GM12864 (cell line): ENCODE results near the gene LRRC71.

Source experiments
- DNase-seq: peaks from one replicate; pipeline ENCODE4 v3.0.0-alpha.2; 2011; ENCODE audit warnings: low read depth
- H3K4me3 ChIP-seq: 2 replicates; pipeline ENCODE4 v1.5.1; 2011; ENCODE audit warnings: mild to moderate bottlenecking, low read depth, low read length, control low read depth
- TF ChIP-seq, protein P1 (sequence below): IDR thresholded peaks from 2 replicates; pipeline ENCODE4 v1.5.1; 2011; ENCODE audit warnings: low read depth, mild to moderate bottlenecking, moderate library complexity, low read length, control low read depth, inconsistent platforms; ENCODE audit errors: missing control alignments

The LRRC71 gene

DNA sequence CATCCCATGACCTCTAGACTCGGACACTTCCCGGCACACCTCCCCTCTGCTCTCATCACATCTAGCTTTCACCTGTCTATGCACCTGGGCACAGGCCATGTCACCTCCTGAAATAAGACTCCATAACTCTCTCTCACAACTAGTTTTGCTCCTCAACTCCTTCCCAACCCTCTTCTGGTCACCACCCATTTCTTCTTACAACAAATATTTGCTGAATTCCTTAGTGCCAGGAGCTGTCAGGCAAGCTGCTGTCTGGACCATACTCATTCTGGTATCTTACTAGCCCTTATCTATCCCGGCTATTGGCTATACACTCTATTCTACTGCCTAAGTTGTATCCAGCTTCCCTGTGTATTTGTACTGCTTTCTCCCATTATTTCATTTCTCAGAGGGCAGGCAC lies 49.1 kb downstream of the LRRC71 start:
- H3K4me3 ChIP-seq = no peak overlapping the region
- TF ChIP-seq, protein P1, sequence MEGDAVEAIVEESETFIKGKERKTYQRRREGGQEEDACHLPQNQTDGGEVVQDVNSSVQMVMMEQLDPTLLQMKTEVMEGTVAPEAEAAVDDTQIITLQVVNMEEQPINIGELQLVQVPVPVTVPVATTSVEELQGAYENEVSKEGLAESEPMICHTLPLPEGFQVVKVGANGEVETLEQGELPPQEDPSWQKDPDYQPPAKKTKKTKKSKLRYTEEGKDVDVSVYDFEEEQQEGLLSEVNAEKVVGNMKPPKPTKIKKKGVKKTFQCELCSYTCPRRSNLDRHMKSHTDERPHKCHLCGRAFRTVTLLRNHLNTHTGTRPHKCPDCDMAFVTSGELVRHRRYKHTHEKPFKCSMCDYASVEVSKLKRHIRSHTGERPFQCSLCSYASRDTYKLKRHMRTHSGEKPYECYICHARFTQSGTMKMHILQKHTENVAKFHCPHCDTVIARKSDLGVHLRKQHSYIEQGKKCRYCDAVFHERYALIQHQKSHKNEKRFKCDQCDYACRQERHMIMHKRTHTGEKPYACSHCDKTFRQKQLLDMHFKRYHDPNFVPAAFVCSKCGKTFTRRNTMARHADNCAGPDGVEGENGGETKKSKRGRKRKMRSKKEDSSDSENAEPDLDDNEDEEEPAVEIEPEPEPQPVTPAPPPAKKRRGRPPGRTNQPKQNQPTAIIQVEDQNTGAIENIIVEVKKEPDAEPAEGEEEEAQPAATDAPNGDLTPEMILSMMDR = no peak
- no peak for DNase-seq

DNA sequence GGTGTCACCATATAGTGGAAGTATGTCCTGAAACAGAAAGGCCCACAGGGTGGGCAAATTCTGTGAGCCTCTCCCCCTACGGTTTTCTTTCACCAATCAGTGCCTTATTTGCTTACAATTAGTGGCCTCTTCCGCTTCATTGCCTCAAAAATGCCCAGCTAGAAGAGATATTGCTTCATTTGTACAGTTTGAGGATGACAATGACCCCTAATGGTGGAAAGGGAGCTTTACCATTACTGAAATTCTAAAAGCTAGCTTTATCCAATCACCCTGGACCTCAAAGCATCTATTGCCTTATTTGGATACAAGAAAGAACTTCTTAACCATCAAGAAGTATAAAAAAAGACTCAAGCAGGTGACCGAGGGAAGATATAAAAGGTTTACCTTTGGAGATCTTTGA lies 49.6 kb downstream of the LRRC71 start:
- no peak overlapping the region for H3K4me3 ChIP-seq
- DNase-seq = no peak
- TF ChIP-seq, protein P1 = no peak

DNA sequence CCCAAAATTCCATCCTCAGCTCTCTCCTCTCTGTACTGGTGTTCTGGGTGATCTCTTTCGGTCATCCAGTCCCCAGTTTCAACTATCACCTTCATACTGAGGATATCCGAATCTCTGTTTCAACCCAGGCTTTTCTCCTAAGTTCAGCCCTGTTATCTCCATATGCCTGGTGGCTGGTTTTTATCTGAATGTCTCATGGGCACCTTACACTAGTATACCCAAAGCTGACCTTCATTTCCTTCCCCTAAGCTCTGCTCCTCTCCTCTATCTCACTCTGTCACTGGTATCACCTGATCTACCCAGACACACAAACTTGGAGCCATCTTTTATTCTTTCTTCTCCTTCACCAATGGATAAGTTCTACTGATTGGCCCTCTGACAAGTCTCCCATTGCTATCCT lies 53.0 kb downstream of the LRRC71 start:
- no peak overlapping the region for H3K4me3 ChIP-seq
- DNase-seq = no peak
- TF ChIP-seq, protein P1 = no peak

DNA sequence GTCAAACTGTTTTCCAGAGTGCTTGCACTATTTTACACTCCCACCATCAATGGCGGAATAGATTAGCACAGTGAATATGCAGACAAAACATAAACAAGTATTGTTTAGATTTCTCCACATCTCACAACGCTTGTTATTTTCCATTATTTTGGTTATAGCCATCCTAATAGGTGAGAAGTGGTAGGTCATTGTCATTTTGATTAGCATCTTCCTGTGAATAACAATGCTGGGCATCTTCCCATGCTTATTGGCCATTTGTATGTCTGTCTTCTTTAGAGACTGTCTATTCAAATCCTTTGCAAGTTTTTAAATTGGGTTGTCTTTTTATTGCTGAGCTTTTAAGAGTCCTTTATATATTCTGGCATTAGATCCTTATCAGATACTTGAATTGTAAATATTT lies 54.7 kb downstream of the LRRC71 start:
- TF ChIP-seq, protein P1 = no peak
- H3K4me3 ChIP-seq = no peak overlapping the region
- DNase-seq = no peak

DNA sequence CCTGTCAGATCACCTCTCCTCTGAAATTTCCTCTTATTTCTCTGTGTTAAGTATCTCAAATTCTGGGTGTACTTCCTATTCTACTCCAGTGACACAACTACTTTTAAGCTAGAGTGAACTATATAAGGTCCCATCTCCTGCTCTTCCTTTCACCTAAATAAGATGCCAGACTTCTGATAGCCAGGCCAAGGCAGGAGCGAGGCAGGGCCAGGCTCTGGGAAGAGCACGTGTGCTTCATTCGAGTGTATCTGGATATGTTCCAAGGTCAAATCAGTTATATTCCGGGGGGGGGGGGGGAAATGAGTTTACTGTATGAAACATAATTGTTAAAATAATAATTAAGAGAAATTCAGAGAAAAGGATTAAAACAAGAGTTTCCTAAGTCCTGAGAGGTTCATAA lies 60.1 kb downstream of the LRRC71 start:
- TF ChIP-seq, protein P1 = no peak
- no peak overlapping the region for H3K4me3 ChIP-seq
- DNase-seq = no peak
